Skin epidermis (tissue), 12 donors: ENCODE measurements around the gene HABP4.

Experiments used
- H3K27ac ChIP-seq, 21 experiments: fragments of 200-600 bp; sonication (generic) in 11 of 21; one replicate each; pipeline ENCODE4 v1.5.0; 2020; ENCODE audit warnings: mild to moderate bottlenecking in 3 of 21, inconsistent platforms in 2 of 21, moderate library complexity in 2 of 21
- H3K4me3 ChIP-seq, 7 experiments: fragments of 200-600 bp; sonication (generic) in 2 of 7; one replicate each; pipeline ENCODE4 v1.5.0; 2020; ENCODE audit warnings: inconsistent platforms in 2 of 7, mild to moderate bottlenecking in 2 of 7, moderate library complexity in 1 of 7

Gene HABP4

GRCh38 chr9:96510258-96510657 lies 60.3 kb downstream of the HABP4 start:
- Histone ChIP-seq H3K4me3 (no peak overlapping the region), H3K27ac (peak overlapping the region in 8 of 21 experiments; percentile 3 to 52 (median 24))

DNA sequence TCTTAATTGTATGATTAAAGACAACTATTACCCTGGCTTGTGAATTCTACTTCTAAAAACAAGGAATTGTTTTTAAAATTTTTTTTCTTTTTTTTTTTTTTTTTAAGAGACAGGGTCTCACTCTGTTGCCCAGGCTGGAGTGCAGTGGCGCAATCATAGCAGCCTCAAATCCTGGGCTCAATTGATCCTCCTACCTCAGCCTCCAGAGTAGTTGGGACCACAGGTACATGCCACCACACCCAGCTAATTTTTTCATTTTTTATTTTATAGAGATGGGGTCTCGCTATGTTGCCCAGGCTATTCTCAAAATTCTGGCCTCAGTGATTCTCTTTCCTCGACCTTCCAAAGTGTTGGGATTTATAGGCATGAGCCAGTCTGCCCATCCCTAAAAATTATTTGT lies 62.3 kb downstream of the HABP4 start:
- Histone ChIP-seq H3K4me3 (no peak overlapping the region), H3K27ac (no peak overlapping the region)

DNA sequence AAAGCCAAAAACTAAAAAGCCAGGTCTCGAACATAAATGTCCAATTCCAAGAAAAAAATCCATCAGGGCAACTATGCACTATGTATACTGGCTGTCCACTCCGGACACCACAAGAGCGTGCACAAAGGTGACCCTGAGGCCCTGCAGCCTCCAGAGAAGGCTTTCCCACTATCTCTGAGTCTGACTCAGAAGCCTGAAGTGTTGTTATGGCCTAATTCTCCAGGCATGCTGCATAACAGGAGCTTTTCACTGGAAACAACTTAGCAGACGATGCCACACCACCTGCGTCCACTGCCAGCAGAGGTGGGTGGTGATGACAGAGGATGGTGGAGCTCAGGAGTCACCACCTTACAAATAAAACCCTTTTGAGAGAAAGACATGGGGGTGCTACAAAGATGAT lies 63.7 kb downstream of the HABP4 start:
- no peak overlapping the region for H3K4me3 ChIP-seq
- H3K27ac ChIP-seq = peak overlapping the region in 13 of 21 experiments; percentile 10 to 83 (median 59)

DNA sequence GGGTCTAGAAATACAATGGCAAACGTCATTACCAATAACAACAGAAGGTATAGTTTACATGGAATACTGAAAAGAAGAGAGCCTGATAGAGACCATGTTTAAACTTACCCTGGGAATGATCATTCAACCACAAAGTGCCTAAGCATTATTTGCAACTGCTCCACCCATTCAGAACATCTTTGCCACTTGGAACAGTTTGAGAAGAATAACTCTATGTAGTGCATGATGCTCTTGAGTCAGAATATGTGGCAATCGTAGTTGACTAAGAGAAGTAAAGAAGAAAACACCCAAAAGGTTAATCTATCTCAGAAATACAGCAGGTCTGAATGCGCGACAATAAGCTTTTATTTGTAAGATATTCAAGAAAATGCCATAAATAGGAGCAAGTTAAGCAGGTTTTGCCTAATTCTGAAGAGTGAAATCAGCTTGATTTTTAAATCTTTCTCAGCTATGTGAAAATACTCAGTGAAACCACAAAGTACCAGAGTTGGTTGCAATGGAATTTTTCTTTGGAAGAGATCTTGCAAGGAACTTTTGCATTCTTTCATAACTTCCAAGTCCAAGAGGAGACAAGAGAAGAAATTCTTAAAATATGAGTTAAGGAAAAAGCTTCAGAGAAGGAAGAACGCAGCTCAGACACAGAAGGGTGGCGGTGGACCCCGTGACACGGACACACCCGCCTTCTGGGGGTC lies 64.3 kb downstream of the HABP4 start:
- Histone ChIP-seq H3K4me3 (no peak overlapping the region), H3K27ac (peak overlapping the region in 16 of 21 experiments; percentile 13 to 83 (median 53))

DNA sequence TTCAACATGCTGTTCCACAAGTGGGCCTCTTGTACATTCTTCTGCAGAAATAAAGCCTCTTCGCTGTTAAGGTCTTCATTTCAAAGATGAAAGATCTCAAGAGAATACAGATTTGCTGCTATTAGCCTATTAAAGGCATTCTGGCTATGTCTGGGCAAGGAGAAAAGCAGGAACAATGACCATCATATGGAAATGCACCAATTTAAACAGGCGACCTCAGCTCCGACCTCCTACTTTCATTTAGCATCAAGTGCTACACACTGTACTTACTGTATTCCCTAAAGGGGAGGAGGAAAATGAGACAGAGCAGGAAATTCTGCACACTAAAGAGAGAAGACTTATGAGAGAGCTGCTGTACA lies 64.8 kb downstream of the HABP4 start:
- Histone ChIP-seq H3K27ac (peak overlapping the region in 18 of 21 experiments; percentile 12 to 83 (median 54)), H3K4me3 (no peak overlapping the region)

DNA sequence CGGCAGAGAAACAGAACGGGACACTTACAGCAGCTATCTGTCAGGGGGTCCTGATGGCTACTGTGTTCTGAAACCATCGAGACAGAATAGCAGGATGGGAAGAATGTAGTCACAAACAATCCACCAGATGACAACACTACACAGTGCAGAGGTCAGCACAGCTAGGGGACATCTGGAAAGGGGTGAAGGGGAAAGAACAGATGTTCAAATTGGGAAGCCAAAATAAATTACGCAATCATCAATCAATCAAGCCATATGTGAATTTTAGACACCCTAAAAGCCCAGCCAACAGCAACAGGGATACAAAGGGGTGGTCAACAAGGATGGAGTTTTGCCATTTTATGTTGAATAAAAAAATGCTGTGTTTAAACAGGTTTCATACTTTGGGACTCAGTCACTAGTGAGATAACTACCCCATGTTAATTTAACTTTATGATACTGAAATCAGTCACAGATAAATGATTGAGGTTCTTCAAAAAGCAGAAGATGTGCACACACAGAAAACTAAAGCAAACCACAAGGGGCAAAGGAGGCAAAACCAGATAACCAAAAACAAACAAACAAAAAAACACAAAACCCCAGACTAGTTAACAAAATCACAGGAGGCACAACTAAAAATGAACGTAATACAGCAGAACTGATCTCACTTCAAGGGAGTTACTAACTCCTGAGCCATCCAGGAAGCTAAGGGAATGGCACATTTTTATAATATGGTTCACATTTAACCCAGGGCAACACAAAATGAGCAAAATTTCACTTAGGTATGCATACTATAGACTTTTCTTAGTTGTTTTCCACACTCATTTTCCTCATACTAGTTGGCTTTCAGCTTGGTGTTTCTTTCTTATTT lies 65.9 kb downstream of the HABP4 start:
- H3K4me3 ChIP-seq = no peak overlapping the region
- H3K27ac ChIP-seq = peak overlapping the region in 11 of 21 experiments; percentile 20 to 83 (median 62)

DNA sequence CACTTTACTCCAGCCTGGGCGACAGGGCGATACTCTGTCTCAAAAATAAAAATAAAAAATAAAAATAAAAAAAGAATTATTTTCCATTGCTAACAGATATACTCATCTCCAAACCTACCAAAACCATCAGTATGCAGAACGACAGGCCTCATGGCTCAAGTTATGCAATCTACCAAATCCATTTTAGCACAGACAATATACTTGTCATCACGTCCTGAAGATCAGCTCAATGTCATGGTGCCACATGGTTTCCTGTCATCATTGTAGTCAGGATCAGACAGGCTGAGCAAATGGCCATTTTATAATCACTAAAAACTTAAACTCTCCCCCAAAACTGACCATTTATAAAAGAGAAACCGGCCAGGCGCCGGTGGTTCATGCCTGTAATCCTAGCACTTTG lies 69.1 kb downstream of the HABP4 start:
- H3K4me3 ChIP-seq = no peak overlapping the region
- no peak overlapping the region for H3K27ac ChIP-seq

DNA sequence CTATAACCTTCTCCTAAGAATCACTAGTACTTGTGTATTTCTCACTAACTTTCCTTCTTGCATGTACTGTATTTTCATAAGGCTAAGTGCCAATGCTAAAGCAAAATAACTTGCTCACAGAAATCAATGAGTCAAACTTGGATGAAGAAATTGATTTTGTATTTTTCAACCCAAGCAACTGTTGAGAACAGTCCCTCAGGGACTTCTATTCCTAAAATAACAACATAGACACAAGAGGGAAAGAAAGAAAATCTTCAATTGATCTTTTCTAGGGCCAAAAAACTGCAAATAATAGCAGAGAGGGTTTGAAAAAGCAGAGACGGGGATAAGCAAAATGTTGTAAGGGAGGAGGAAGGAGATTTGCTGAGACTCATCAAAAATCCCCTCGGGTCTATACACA lies 69.8 kb downstream of the HABP4 start:
- Histone ChIP-seq H3K4me3 (no peak overlapping the region), H3K27ac (peak overlapping the region in 3 of 21 experiments; percentile 5 to 35 (median 8))

- Histone ChIP-seq H3K4me3 (no peak overlapping the region), H3K27ac (no peak overlapping the region)
Measured at GRCh38 chr9:96522366-96522765, 72.4 kb downstream of the HABP4 start.

- Histone ChIP-seq H3K27ac (no peak overlapping the region), H3K4me3 (no peak overlapping the region)
Measured at GRCh38 chr9:96523374-96523773, 73.4 kb downstream of the HABP4 start.

DNA sequence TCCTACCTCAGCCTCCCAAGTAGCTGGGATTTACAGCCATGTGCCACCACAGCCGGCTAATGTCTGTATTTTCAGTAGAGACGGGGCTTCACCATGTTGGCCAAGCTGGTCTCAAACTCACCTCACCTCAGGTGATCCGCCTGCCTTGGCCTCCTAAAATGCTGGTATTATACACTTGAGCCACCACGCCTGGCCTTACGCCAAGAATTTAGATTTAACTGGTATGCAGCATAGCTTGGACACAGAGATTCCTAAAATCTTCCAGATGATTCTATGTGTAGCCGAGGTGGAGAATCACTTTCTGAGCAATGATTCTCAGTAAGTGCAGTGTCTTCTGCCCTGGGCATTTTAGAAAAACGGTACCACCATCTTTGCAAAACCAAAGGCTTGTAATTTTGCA lies 74.1 kb downstream of the HABP4 start:
- Histone ChIP-seq H3K4me3 (no peak overlapping the region), H3K27ac (no peak overlapping the region)

GRCh38 chr9:96524764-96525163 lies 74.8 kb downstream of the HABP4 start:
- H3K27ac ChIP-seq = no peak overlapping the region
- no peak overlapping the region for H3K4me3 ChIP-seq

- H3K27ac ChIP-seq = no peak overlapping the region
- H3K4me3 ChIP-seq = no peak overlapping the region
Measured at GRCh38 chr9:96532173-96532572, 82.2 kb downstream of the HABP4 start.

- Histone ChIP-seq H3K27ac (no peak overlapping the region), H3K4me3 (no peak overlapping the region)
Measured at GRCh38 chr9:96540106-96540505, 90.1 kb downstream of the HABP4 start.
